VCaP (cell line): ENCODE data around the gene DEFB108B.
A peak's percentile ranks its signal among the peaks of the same experiment; 100 is the strongest.
"Not testable (repeated sequence)": the region's sequence is repeated elsewhere in the genome, so short reads cannot be mapped to it uniquely, and the experiment has no call there.

Experiments
- H3K27ac ChIP-seq: fragments of 450-650 bp; 2 replicates; pipeline ENCODE4 v1.5.1; 2017
- CTCF ChIP-seq: fragments of 450-650 bp; conservative IDR thresholded peaks from 2 replicates; pipeline ENCODE4 v1.5.1; 2017; ENCODE audit warnings: mild to moderate bottlenecking, moderate library complexity

Gene DEFB108B

GRCh38 chr11:71863978-71864627 lies 31.1 kb downstream of the DEFB108B start:
- TF ChIP-seq CTCF, result peak; percentile 78
- H3K27ac ChIP-seq, result not testable (repeated sequence)

GRCh38 chr11:71867209-71867608 lies 34.2 kb downstream of the DEFB108B start:
- H3K27ac ChIP-seq, result not testable (repeated sequence)

- H3K27ac ChIP-seq, result not testable (repeated sequence)
Measured at GRCh38 chr11:71869931-71870330, 36.9 kb downstream of the DEFB108B start.

- not testable (repeated sequence) for H3K27ac ChIP-seq
Measured at GRCh38 chr11:71870661-71871060, 37.7 kb downstream of the DEFB108B start.

GRCh38 chr11:71876262-71876661 lies 43.3 kb downstream of the DEFB108B start:
- H3K27ac ChIP-seq, result peak overlapping the region; percentile 28

GRCh38 chr11:71878059-71878458 lies 45.1 kb downstream of the DEFB108B start, which contains the start of gene DEFB131B:
DEFB131B (plus strand) TSS chr11:71878453; CDS start chr11:71878453, 0 bp downstream.
- not testable (repeated sequence) for H3K27ac ChIP-seq

- not testable (repeated sequence) for H3K27ac ChIP-seq
Measured at GRCh38 chr11:71885806-71886205, 52.8 kb downstream of the DEFB108B start.
